Measurements from ENCODE around the gene CDC16. TPM values are rescaled to one million over a fixed set of nuclear protein-coding genes. Genes with fewer than 3 reads are reported as not detected.
"Not testable (repeated sequence)": the region's sequence is repeated elsewhere in the genome, so short reads cannot be mapped to it uniquely, and the experiment has no call there.

The CDC16 gene
- polyA plus RNA-seq, 1 experiment = 112 TPM

DNA sequence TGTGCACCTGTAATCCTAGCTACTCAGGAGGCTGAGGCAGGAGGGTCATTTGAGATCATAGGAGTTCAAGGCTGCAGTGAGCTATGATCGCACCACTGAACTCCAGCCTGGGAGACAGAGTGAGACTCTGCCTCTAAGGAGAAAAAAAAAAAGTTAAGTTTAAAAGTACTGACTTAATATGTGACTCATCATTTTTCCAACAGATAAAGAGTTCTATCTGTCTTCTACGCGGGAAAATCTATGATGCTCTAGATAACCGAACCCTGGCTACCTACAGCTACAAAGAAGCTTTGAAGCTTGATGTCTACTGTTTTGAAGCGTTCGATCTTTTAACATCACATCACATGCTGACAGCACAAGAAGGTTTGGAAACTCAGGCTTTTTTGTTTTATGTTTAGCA, 7.2 kb downstream of the CDC16 start:
- POLR2A ChIA-PET = no interaction called here
- no peak overlapping the region for H3K27ac ChIP-seq (ENCODE audit: low read depth, low read length)
- no peaks in the 10 kb centered on the region for H3K27me3 ChIP-seq (ENCODE audit: control insufficient read depth, insufficient read depth, low read length)
- TF ChIP-seq, protein P1, sequence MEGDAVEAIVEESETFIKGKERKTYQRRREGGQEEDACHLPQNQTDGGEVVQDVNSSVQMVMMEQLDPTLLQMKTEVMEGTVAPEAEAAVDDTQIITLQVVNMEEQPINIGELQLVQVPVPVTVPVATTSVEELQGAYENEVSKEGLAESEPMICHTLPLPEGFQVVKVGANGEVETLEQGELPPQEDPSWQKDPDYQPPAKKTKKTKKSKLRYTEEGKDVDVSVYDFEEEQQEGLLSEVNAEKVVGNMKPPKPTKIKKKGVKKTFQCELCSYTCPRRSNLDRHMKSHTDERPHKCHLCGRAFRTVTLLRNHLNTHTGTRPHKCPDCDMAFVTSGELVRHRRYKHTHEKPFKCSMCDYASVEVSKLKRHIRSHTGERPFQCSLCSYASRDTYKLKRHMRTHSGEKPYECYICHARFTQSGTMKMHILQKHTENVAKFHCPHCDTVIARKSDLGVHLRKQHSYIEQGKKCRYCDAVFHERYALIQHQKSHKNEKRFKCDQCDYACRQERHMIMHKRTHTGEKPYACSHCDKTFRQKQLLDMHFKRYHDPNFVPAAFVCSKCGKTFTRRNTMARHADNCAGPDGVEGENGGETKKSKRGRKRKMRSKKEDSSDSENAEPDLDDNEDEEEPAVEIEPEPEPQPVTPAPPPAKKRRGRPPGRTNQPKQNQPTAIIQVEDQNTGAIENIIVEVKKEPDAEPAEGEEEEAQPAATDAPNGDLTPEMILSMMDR (IDR thresholded peaks at IDR 0.05; ENCODE audit: low read depth, low read length) = no peak
- H3K9me3 ChIP-seq (ENCODE audit: control insufficient read depth, insufficient read depth, low read length) = no peaks in the 10 kb centered on the region
- DNase-seq (ENCODE audit: low read depth, low spot score) = no peak
- CTCF ChIA-PET = no interaction called here
- H3K4me3 ChIP-seq (ENCODE audit: low read depth, low read length) = no peak overlapping the region

DNA sequence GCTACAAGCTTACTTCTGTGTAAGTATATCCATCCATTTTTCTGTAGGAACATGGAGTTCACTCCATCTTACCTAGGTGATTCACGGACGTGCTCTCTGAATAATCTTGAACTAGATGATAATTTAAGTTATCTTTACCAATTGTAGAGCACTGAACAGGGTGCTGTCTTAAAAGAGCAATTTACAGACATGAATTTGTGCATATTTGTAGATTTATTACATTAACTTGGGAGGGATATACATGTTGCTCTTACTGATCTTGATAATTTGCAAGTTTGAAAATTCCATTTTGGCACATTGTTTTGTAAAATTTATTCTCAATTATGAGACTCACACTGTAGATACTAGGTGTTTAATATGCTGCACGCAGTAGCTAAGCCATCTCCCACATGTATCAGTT, 9.3 kb downstream of the CDC16 start:
- ChIA-PET POLR2A (no interaction called here), CTCF (no interaction called here)
- Histone ChIP-seq H3K9me3 (ENCODE audit: control insufficient read depth, insufficient read depth, low read length) (no peaks in the 10 kb centered on the region), H3K27ac (ENCODE audit: low read depth, low read length) (no peak overlapping the region), H3K27me3 (ENCODE audit: control insufficient read depth, insufficient read depth, low read length) (no peaks in the 10 kb centered on the region), H3K4me3 (ENCODE audit: low read depth, low read length) (no peak overlapping the region)
- DNase-seq (ENCODE audit: low read depth, low spot score) = no peak
- TF ChIP-seq, protein P1 (IDR thresholded peaks at IDR 0.05; ENCODE audit: low read depth, low read length) = no peak

DNA sequence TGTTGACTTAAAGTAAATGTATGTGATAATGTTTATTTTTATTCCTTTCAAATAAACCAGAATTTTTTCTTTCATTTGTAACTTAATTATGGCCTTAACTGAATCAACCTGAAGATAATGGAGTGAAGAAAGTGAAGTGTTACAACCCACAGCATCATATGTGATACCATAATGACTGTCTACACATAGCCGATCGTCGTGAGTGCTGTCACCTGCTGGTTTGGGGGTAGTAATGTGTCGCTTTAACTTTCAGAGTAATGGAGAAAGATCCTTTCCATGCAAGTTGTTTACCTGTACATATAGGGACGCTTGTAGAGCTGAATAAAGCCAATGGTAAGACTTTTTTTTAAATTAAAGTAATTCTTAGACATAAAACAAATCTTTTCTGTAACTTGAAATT, 9.9 kb downstream of the CDC16 start:
- no peak overlapping the region for H3K27ac ChIP-seq (ENCODE audit: low read depth, low read length)
- DNase-seq (ENCODE audit: low read depth, low spot score) = no peak
- TF ChIP-seq, protein P1 (IDR thresholded peaks at IDR 0.05; ENCODE audit: low read depth, low read length) = no peak
- CTCF ChIA-PET = no interaction called here
- no peaks in the 10 kb centered on the region for H3K9me3 ChIP-seq (ENCODE audit: control insufficient read depth, insufficient read depth, low read length)
- POLR2A ChIA-PET = interaction anchor here (0.6 to 0.7 kb wide), 3 partner anchors 32 to 407 kb away, joined by 3 read pairs; no protein-coding TSS in a partner anchor
- H3K4me3 ChIP-seq (ENCODE audit: low read depth, low read length) = no peak overlapping the region
- H3K27me3 ChIP-seq (ENCODE audit: control insufficient read depth, insufficient read depth, low read length) = no peaks in the 10 kb centered on the region

DNA sequence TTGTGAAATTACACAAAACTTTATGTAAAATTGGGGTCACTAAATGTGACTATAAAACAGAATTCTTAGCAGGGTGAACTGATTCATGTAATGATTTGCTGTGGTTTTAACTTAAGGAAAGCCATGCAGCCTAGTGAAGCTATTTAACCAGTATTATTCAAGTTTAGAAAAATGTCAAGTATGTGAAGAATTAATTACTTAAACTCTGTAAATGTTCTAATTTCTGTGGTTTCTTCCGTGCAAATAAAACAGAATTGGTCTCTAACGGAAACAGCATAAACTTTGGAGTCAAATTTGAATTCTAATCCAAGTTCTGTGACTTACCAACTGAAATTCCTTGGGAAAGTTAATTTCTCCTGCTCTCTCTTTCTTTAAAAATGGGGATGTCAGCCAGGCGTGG, 13.3 kb downstream of the CDC16 start:
- Histone ChIP-seq H3K27me3 (ENCODE audit: control insufficient read depth, insufficient read depth, low read length) (no peaks in the 10 kb centered on the region), H3K4me3 (ENCODE audit: low read depth, low read length) (no peak overlapping the region), H3K9me3 (ENCODE audit: control insufficient read depth, insufficient read depth, low read length) (no peaks in the 10 kb centered on the region), H3K27ac (ENCODE audit: low read depth, low read length) (no peak overlapping the region)
- POLR2A ChIA-PET = no interaction called here
- TF ChIP-seq, protein P1 (IDR thresholded peaks at IDR 0.05; ENCODE audit: low read depth, low read length) = no peak
- DNase-seq (ENCODE audit: low read depth, low spot score) = no peak
- CTCF ChIA-PET = no interaction called here

DNA sequence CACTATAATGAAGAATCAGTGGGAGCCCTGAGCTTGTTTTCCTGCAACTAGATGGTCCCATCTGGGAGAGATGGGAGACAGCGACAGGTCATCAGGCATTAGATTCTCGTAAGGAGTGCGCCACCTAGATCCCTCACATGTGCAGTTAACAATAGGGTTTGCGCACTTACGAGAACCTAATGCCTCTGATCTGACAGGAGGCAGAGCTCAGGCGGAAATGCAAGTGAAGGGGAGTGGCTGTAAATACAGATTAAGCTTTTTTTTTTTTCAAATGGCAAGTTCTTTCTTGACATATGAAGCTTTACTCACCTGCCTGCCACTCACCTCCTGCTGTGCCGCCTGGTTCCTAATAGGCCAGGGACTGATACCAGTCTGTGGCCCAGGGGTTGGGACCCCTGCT, 14.4 kb downstream of the CDC16 start:
- H3K4me3 ChIP-seq (ENCODE audit: low read depth, low read length) = no peak overlapping the region
- H3K27ac ChIP-seq (ENCODE audit: low read depth, low read length) = no peak overlapping the region
- CTCF ChIA-PET = interaction anchor here (1.6 kb wide), 1 partner anchor 13 kb away, joined by 3 read pairs; no protein-coding TSS in a partner anchor

DNA sequence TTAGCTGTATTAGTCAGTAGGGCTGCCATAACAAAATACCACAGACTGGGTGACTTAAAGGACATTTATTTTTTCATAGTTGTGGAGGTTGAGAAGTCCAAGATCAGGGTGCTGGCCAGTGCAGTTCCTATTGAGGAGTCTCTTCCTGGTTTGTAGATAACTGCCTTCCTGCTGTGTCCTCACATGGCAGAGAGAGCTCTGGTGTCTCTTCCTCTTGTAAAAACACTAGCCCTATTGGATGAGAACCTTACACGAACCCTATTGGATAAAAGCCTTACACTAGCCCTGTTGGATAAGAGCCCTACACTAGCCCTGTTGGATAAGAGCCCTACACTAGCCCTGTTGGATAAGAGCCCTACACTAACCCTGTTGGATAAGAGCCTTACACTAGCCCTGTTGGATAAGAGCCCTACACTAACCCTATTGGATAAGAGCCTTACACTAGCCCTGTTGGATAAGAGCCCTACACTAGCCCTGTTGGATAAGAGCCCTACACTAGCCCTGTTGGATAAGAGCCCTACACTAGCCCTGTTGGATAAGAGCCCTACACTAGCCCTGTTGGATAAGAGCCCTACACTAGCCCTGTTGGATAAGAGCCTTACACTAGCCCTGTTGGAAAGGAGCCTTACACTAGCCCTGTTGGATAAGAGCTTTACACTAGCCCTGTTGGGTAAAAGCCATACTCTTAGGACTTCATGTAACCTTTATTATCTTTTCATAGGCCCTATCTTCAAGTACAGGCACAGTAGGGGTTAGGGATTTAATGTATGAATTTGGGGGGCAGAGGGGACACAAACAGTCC, 17.1 kb downstream of the CDC16 start:
- H3K4me3 ChIP-seq (ENCODE audit: low read depth, low read length); CTCF ChIA-PET; H3K27ac ChIP-seq (ENCODE audit: low read depth, low read length); H3K27me3 ChIP-seq (ENCODE audit: control insufficient read depth, insufficient read depth, low read length); DNase-seq (ENCODE audit: low read depth, low spot score); POLR2A ChIA-PET; H3K9me3 ChIP-seq (ENCODE audit: control insufficient read depth, insufficient read depth, low read length): not testable (repeated sequence)

More for the DNA sequence above, 14.4 kb downstream of the CDC16 start:
- POLR2A ChIA-PET = interaction anchor here (0.7 kb wide), 1 partner anchor 401 kb away, joined by 4 read pairs; no protein-coding TSS in a partner anchor
- H3K27me3 ChIP-seq (ENCODE audit: control insufficient read depth, insufficient read depth, low read length) = no peaks in the 10 kb centered on the region
- no peak for DNase-seq (ENCODE audit: low read depth, low spot score)
- TF ChIP-seq, protein P1 (IDR thresholded peaks at IDR 0.05; ENCODE audit: low read depth, low read length) = no peak
- no peaks in the 10 kb centered on the region for H3K9me3 ChIP-seq (ENCODE audit: control insufficient read depth, insufficient read depth, low read length)

Data from AG04450 (cell line).